HG03469 (cell line): ENCODE measurements around the gene SH3RF3.

Experiments
- ATAC-seq: cut with Tn5 transposase; IDR thresholded peaks from one replicate; pipeline ENCODE4 v1.9.1; 2021; ENCODE audit warnings: mild to moderate bottlenecking, moderate library complexity, moderate number of reproducible peaks; ENCODE audit not compliant: unreplicated experiment

SH3RF3 gene

DNA sequence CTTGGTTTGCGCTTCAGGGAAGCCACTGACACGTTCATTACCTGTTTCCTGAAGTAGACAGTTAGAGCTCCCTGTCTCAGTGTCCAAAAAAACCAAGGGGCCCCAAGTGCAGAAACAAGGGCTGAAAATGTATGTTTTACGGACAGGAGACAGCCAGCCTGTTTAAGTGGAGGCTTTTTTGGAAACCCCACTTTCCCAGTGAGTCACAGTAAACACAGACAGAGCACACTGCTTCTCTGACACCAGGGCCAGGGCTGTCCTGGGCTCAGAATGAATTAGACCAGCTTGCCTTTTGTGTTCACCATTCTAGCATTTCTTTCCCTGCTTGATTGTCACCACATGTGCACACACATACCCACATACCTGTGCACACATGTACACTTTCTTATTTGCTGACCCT lies 128.6 kb downstream of the SH3RF3 start:
- ATAC-seq = no peak

- ATAC-seq = no peak
Observed at GRCh38 chr2:109258376-109258775, 129.4 kb downstream of the SH3RF3 start.

GRCh38 chr2:109258905-109259540 lies 130.0 kb downstream of the SH3RF3 start:
- no peak for ATAC-seq

GRCh38 chr2:109259671-109260070 lies 130.7 kb downstream of the SH3RF3 start:
- ATAC-seq = no peak

GRCh38 chr2:109260116-109260855 lies 131.3 kb downstream of the SH3RF3 start:
- no peak for ATAC-seq

DNA sequence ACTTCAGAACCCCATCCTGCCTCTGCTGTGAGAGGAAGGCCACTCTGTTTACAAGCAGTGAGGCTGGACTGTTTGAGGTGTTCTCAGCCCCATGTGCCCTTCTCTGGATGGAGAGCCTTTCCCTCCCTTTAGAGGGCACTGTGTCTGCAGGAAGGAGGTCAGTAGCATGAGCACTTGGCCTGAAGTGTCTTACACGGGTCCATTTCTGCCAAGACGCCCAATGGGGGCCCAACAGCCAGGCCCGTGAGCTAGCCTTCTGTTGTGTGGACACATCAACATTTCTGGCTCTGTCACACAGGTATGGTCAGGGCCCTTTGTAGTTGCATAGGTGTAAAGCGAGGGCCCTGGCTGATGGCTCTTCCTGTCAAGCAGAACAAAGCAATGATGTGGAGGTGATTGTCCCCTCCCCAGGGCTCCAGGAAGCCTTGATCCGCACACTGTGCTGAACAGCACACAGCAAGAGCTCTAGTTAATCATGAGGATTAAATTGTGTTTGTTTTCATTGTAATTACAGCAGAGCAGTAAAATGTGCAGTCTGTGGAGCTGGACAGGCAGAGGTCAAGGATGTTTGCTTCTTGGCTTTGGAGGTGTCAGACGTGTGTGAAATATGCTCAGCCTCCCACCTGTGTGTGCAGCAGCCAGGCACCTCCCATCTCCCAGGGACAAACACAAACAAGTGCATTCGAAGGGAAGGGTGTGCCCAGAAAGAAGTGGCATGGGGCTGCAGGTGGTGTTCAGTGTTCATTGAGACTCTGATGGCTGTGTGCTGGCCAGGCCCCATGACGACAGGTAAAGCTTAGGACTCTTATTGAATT lies 132.1 kb downstream of the SH3RF3 start:
- no peak for ATAC-seq

DNA sequence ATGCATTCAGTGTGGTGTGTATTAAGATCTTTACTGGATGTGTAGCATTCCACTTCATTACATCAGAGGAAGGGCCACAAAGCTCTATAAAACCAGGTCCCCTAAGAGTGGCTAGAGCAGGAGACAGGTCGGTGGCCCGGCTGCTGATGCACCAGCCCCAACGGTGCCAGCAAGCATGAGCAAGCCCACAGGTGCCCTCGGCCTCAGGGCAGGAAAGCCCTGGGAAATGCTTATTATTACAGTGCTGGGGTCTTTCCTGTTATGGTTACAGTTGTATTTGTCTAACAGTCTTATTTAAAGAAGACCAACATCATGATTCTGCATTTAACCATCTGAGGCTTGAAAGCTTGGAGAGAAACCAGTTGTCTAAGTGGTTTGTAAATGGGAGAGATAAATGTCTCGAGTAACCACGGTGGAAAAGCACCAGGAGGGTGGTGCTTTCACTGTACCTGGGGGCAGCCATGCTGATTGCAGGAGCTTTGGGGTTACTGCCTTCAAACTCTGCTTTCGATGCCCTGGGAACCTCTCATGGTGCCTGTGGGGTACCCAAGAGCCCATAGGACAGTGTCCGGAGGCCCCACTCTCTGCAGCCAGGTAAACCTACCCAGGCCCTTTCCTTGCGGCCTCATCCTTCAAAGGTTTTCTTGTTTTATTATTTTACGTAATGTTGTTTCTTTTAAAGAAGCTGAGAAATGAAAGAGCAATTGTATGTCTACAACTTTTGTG lies 133.1 kb downstream of the SH3RF3 start:
- no peak for ATAC-seq

GRCh38 chr2:109264595-109265328 lies 135.8 kb downstream of the SH3RF3 start:
- ATAC-seq = no peak

GRCh38 chr2:109265369-109265768 lies 136.4 kb downstream of the SH3RF3 start:
- ATAC-seq = no peak

DNA sequence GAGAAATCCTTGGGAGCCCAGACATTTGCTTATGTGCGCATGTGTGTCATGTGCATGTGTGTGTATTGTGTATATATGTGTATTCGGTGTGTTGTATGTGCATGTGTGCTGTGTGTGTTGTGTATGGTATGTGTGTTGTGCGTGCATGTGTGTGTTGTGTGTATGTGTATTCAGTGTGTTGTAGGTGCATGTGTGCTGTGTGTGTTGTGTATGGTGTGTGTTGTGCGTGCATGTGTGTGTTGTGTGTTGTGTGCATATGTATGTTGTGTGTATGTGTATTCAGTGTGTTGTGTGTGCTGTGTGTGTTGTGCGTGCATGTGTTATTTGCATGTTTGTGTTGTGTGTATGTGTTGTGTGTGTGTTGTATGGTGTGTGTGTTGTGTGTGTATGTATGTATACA lies 136.9 kb downstream of the SH3RF3 start:
- no peak for ATAC-seq

DNA sequence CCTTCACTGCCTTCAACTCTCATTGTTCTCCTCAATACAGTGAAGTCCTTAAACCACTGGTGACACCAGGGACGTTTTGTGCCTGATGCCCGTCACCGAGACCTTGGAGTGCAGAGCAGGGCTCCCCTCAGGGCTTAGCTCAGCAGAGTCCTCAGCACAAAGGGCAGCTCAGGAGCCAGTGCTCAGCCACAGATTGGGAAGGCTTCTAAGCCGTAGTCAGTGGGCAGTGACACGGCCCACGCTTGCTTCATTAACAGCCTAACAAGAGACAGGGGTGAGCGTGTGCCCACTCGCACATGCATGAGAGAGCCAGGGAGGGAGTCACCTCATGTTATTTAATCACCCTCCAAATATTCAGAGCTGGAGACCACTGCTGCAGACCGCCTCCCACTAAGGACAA lies 137.5 kb downstream of the SH3RF3 start:
- no peak for ATAC-seq

DNA sequence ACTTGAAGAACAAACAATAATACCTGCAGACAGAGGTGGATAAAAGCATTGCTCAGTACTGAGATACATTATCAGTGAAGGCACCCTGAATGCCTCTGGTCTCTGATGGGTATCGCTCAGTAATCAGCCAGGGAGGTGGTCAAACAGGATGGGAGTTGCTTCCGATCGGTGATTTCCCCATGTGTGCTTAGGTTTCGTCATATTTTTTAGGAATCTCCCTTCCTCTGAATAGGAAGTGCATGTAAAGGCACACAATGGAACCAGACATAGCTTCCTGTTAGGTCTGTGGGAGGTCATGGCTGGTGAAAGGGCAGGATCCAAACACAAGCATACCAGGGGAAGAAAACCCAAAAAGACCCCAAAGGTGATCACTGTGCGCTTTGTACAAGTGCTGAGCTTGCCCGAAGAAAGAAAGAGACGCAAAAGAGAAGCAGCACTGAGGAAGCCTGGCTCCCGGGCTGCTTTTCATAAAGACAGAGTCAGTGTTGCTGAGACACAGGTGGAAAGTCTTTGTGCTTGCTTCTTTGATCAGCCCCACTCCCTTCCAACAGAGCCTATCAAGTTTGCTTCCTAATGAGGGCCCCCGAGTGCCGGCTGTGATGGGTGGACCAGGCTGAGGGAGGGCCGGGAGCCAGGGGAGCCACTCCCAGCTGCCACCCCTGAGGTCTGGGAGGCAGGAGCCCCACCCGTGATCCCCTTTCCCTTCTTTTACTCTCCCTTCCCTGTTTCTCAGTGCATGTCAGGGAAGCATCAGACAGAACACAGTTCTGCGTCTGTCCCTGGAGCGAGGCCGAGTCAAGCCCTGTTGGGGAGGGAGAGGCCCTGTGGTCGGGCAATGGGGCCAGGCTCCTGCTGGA lies 138.2 kb downstream of the SH3RF3 start:
- no peak for ATAC-seq

DNA sequence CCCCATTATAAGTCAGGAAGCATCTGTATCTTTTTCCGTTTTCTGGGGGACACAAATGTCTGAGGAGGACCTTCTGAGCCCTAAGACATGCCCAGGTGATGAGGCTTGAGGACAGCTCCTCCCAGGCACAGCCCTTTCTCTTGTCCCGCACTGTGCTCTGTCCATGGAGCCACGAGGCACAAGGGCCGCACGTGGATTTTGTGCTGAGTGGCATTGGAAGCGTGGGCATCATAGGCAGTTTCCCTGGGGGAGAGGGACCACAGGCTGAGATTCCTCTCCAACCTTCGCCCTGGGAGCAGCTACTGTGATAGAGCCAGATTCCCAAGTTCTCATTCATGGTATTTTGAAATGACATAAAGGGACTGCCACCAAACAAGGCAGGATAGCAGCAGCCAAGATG lies 139.9 kb downstream of the SH3RF3 start:
- no peak for ATAC-seq

DNA sequence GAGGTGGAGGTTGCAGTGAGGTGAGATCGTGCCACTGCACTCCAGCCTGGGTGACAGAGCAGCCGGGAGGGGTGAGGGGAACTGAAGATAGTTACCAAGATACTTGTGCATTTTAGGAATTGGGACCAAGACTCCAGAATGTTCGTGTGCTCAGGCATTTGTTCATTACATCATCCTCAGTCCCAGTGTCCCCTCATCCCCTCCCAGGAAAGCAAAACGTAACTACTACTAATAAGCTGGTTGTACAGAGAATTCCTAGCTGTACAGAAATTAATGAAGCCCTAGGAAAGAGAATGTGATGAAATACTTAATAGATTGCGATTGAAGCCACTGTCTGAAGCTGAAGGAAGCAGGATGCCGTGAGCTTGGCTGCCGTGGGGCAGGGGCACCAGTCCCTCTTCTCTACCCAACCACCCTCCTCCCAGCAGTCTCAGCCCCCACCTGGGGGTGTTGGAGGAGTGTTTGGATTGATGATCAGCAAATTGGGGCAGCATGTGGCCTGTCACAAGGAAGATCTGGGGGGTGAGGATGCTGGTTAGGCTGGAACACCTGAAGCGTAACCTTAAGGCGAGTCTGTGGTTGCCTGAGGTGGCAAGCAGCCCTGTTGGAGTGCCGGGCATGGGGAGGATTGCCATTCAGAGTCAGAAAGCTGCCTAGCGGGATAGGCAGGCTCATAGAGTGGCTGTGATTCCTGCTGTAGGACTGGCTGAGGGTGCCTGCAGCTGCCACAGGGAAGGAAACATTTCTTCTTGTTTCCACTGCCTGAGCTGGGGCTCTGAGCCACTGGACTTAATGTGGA lies 140.9 kb downstream of the SH3RF3 start:
- ATAC-seq = no peak

DNA sequence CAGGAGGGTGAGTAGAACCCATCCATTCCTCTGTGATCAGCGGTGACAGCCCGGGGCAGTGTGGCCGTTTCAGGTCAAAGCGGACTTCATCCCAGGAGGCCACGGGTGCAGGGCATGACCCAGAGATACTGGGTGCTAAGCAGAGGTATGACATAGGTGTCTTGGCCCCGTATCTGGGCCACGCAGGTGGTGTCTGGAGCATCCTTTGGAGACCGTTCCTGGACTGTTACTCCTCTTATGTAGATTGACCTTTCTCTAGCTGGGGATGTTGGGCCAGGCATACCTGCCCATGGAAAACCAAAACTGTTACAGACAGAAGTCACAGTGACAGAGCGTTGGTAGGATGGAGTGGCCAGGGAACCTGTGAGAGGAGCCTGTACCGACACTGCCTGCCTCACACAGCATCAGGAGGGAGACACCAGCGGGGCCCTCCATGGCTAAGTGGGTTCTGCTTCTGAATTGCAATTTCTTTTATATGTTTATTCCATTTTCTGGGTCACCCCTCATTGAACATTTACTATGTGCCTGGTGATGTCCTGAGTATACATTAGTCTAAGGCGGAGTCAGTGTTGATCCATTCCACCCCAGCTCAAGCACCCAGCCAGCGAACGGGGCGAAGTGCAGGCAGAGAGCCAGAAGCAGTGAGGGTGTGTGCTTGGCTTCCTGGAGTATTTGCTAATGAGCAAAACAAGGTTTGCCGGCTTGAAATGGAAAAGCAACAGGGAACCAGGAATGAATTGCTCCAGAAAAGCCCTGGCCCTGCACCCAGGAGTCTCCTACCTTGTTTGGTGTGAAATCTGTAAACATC lies 141.7 kb downstream of the SH3RF3 start:
- ATAC-seq = no peak

DNA sequence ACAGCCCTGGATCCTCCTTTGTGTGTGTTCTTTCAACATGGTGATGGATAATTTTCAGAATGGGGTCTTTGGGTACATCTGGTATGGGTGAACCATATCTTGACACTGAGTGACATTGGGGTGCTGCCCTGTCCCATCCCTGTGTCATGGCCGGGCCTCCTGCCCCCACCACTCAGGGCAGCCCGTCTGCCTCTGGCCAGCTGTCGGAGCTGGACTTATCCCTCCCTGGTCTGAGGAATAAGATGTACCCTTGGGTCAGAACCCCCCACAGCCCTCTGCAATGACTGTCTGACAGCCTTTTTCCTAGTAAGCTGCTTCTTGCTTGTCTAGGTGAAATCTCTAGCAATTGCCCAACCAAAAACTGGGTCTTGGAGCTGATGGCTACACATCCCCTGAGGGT lies 142.9 kb downstream of the SH3RF3 start:
- ATAC-seq = no peak

GRCh38 chr2:109272461-109272860 lies 143.5 kb downstream of the SH3RF3 start:
- no peak for ATAC-seq
